NCI-H1436 (cell line): ENCODE data around the gene CRKL.
"Not testable (repeated sequence)": the region's sequence is repeated elsewhere in the genome, so short reads cannot be mapped to it uniquely, and the experiment has no call there.

Source experiments
- DNase-seq: peaks from one replicate; lab custom pipeline; 2025; lab: John Stamatoyannopoulos, UW

The CRKL gene, protein sequence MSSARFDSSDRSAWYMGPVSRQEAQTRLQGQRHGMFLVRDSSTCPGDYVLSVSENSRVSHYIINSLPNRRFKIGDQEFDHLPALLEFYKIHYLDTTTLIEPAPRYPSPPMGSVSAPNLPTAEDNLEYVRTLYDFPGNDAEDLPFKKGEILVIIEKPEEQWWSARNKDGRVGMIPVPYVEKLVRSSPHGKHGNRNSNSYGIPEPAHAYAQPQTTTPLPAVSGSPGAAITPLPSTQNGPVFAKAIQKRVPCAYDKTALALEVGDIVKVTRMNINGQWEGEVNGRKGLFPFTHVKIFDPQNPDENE

DNA sequence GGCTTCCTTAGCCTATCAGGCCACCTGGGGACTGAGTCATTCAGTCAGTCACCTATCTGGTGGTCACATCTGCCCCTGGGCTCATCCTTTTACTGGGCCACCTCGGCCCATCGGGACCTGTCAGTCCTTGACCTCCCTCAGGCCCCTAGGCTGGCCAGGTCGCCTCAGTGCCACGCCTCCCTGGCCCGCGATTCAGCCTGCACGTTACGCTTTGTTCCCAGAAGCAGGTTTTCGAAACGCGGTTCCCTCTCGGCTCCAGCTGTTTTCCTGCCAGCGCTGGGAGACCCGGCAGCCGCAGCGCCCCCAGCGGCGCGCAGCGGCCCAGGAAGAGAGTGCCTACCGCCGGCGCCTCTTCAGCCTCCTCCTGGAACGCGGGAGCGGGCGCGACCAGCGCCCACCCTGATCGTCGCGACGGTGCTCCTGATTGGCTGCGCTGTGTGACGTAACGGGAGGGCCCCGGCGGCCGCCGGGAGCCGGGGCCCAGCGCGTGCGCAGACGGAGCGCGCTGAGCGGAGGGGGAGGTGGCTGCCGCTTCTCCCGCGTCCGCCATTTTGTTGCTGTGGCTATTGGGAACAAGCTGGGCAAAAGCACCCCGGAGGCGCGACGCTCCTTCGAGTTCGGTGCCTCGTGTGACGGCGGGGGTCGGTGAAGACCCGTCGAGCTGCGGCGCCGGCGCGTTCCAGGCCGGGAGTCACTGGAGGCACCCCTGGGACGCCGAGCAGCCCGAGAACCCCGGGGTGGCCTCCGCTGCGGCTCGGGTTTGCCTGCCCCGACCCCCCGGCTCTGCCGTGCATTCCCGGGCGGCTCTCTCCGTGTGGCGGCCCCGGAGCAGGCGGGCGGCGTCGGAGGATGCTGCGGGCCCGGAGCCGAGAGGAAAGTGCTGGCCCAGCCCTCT is at the start of gene CRKL:
Gene CRKL, plus strand, starts transcription at position 492 of the 895 bp plus-strand sequence. CDS start 528 bp downstream, outside the sequence.
- DNase-seq: peak; percentile 96

DNA sequence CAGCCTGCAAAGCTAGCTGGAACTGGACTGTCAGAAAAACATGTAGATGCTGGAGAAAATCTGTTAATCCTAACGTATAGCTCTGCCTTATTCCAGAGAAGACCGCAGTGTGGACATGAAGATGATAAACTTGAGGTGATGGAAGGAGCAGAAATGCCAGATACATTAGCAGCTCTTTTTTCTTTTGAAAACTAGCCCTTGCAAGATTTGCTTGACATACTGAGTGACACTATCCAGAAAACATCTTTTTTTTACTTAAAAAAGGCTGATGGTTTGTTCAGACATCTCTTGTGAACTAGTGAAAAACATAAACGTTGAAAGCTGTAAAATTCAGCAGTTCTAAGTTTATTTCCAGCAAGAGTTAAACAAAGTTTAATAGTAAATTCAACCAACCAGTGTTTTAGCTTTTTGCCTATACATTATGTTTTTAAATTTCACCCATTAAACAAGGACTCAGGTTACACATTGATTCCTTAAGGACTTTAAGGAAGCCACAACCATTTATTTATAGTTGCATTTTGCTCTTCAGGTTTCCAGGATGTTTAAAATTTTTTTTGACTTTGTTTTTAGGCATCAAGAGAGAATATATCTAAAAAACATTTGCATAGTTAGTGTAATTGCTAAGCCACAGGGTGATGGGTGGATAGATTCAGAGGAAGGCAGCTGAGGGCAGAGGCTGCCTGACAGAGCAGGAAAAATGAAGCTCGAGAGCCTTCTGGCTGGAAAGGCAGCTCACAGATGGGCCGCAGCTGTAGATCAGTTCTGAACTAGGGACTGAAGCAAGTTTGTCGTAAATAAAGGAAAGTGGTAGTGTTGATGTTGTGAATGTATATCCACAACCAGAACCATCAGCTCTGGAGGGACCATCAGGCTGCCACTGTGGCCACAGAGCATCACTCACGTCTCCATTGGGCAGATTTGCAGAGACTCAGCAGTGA is 48.9 kb upstream of the CRKL start:
- DNase-seq: no peak

DNA sequence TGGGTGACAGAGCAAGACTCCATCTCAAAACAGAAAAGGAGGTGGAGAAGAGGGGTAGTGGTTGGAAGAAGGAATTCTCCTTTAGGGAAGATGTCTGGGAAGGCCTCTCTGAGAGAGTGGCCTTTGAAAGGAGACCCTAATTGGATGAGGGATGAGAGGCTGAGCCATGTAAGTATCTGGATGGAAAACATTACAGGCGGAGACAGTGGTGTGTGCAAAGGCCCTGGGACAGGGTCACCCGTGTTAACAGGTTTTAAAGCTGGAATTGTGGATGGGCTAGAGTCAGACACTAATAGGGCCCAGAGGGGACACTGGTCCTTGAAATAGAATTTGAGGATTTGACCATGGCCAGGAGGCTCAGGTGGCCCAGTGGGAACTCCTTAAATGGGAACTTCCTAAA is 48.0 kb upstream of the CRKL start:
- DNase-seq: no peak

DNA sequence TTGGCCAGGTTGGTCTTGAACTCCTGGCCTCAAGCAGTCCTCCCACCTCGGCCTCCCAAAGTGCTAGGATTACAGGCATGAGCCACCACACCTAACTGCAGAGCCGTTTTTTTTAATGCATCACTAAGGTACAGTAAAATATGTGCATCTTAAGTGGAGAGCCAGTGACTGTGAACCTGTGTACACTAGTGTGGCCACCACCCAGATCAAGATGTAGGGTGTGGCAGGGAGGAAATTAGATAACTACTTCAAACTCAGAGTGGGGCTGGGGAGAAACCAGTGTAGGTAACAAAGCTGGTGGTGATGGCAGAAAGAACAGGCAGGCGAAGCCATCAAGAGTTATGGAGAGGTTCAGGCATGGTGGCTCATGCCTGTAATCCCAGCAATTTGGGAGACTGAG is 44.0 kb upstream of the CRKL start:
- DNase-seq: no peak

DNA sequence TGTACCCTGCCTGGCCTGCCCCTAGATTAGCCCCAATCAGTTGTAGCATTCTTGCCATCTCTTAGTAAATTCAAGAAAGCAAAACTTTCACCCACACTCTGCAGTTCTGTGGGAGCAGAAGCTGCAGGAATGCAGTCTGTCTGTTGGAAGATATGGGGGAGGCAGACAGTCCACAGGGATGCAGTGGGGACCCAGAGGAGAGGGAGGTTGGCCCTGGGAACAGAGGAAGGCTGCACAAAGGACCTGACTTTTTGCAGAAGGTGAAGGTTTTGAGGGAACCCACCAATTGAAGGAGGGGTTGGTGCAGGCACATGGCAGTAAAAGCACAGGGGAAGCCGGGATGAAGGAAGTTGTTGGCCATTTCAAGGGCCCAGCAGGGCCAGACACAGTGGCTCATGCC is 41.9 kb upstream of the CRKL start:
- no peak for DNase-seq

DNA sequence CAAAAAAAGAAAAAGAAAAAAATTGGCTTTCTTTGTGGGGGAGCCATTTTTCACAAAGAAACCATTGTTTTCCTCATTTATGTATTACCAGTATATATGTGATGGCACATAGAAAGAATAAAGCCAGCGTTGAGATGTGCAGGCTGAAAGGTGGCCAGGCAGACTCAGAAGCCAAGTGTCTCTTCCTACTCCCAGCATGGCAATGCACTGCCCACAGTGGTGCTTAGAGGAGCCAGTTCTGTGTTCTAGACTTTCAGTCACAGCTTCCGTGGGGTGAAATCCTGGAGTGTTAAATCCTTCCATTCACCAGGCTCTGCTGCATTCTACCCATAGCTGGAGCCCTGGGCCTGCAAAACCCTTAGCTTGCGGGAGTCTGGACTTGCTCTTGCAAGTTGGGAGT is 39.5 kb upstream of the CRKL start:
- DNase-seq: no peak

DNA sequence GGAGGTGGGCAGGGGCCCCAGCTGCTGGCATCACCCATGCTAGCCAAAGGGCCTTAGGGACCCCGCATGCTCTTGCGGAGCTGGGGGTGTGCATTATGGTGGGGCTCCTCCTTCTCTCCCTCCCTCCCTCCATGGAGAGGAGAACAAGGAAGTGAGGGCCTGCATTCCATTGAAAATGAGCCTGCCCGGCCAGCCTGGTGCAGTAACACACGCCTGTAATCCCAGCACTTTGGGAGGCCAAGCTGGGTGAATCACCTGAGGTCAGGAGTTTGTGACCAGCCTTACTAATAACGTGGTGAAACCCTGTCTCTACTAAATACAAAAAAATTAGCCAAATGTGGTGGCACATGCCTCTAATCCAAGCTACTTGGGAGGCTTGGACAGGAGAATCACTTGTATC is 36.0 kb upstream of the CRKL start:
- DNase-seq: no peak

DNA sequence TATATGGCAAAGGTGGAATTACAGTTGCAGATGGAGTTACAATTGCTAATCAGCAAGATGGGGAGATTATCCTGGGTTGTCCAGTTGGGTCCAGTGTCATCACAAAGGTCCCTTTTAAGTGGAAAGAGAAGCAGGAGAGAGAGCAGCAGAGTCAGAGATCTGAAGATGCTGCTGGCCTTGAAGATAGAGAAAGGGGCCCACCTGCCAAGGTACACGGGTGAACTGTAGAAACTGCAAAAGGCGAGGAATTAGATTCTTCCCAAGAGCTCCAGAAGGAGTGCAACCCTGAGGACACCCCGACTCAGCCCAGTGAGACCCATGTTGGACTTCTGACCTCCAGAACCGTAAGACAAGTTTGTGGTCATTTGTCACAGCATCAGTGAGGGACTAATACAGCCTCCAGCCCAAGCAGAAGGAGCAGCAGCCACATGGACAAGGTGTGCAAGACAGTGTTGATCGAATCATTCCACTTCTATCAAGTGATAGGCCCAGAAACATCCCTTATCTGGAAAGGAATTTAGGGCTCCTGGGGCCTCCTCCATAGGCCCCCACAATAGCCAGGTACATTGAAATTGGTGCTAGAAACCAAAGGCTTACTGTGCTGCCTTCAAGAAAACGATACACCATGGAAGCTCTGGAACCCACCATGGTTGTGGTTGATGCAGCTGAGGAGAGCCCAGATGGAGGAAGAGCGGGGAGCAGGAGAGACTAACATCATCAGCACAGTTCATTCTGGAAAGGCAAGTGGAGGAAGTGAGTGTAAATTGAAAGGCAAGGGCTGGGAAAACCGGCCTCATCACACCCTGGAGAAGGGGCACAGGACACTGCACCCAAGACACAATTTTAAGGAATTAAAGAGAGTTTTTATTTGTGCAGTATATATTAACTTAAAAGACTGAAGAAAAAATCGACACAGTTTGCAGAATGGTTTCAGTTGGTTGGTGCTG is 35.1 kb upstream of the CRKL start:
- no peak for DNase-seq

DNA sequence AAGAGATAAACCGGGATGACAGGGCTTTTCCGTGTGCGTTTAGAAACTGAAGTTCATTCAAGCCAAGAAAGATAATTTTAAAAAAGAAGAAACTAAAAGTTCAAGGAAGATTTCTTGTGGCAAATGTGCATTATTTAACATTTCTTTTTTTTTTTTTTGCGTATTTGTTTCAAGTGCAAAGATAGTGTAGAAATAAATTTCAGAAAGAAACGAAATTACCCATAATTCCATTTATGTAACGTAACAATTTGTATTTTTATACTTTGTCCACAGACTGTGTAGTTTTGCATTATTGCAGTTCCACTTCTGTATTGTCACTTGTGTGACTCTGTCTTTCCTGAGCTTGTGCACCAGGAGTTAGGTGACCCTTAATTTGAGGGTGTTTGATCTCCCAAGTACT is 34.4 kb upstream of the CRKL start:
- no peak for DNase-seq

DNA sequence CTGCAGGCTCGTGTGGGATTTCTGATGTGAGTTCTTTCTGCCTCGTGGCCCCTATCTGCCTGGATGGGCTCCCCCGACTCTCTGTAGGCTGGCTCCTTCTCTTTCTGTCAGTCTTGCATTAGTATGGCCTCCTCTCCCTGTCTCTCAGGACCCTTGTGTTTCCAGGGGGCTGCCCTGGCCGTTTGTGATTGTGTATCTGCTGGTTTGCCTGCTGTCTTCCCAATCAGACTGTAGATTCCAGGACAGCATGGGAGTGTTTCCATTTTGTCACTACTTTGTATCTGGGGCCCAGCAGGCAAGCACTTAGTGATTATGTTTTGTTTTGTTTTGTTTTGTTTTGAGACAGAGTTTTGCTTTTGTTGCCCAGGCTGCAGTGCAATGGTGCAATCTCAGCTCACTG is 32.8 kb upstream of the CRKL start:
- no peak for DNase-seq

DNA sequence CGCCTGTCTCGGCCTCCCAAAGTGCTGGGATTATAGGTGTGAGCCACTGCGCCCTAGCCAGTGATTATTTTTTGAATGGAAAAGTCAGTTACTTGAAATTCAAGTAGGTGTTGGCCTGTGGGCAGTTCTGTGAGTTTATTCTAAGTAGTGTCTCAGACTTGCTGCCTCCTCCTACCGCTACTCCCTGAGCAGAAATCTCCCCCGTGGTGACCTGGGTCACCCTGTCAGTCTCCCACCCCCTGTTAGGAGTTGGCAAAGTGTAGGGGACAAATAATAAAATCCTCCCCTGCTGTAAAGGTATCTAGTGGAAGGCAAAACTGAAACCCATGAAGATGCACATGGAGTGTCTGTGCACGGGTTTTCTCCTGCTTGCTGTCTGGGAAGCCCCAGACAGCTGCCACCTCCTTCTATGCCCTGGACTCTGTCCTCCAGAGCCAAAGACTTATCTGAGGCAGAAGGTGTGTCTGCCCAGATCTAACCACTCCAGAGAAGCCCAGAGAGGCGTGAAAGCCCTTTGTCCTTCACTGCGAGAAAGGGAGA is 32.1 kb upstream of the CRKL start:
- DNase-seq: no peak

DNA sequence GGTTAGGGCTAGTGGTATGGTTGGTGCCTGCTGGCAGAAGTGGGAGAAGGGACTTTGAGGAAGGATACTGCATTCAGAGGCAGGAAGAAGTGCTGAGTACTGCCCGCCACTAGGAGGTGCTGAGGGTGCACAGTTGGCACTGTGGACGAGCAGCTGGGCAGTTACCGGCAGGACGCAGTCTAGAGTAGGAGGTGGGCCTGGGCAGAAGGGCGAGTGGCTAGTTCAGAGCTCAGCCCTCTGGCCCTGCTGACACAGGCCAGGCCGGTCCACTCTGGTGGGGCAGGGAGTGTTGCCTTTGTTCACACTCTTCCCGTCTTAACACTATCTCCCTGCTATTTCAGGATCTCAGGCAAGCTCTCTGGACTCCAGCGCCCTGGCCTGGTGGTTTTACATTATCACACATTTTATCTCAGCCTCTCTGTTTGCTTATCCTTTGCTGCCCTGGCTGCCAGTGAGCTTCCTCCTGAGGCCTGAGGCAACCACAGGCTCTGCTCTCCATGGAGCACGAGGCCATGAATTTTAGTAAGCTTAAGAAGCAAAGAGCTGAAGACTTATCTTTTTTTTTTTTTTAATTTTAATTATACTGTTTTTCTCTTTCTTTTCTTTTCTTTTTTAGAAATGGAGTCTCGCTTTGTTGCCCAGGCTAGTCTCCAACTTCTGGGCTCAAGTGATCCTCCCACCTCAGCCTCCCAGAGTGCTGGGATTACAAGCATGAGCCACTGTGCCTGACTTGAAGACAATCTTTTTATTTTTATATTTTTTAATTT is 31.5 kb upstream of the CRKL start:
- DNase-seq: peak; percentile 15

DNA sequence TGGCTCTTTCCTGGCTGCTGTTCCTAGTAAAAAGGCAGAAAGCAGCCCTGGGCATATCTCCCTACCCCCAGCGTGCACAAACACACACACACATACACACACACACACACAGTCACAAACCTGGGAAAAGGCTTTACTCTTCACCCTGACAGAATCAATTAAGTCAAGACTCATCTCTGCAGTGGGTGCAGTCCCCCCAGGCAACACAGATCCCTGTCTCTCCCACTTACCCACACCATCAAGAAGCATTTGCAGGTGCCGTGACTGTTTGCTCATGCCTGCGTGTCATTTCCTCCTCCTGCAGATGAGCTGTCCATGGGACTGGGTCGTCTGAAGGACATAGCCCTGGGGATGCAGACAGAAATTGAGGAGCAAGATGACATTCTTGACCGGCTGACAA is 29.8 kb upstream of the CRKL start:
- no peak for DNase-seq

DNA sequence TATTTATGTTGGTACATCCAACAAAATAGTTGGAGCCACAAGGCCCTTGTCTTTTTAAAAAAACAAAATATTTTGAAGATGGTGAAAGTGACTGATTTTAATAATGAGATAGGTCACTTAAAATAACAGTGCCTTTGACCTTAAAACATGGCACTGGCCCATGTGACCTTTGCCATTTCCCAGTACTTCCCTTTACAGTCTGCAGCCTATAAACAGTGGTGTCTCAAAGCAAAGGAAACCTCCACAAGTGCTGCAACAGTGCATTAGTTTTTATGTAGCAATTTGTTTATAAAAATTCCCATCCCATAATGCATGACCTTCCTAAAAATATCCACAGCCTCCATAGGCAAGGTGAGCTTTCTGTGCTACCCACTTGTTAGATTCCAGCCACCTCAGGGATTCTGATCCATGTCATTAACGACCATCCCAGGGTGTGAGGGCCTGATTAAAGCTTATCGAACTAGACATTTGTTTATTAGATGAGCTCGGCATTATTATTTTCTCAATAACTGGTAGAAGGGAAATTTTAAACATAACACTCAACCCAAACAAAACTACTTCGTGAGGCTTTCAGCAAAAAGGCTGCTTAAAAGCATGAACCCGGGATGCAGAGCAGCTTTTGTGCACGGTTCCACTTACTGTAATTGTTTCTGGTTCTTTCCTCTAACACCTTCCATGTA is 28.0 kb upstream of the CRKL start:
- no peak for DNase-seq

DNA sequence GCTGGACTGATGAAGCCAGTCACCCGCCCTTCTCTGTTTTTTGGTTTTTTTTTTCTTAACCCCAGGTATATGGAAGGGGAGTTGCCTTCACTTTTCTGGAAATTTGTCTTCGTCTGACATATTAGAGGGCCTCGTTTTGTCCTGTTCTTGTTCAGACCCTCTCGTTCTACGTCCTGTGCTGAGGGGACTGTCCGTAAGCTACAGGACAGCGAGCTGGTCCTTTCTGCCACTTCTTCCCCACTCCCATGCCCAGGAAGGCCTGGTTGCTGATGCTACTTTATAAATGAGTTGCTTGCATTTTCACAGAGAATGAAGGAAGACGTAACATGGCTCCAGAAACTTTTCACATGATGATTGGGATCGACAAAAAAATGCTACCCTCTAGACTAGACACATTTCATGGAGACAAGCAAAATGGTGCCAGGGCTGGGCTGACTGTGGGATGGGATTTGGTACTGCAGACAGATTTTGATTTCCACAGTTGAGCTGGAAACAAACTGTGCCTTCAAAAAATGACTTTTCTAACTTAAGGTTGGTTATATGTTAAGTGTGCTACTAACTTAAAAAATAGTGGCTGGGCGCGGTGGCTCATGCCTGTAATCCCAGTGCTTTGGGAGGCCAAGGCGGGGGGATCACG is 27.2 kb upstream of the CRKL start:
- DNase-seq: no peak

DNA sequence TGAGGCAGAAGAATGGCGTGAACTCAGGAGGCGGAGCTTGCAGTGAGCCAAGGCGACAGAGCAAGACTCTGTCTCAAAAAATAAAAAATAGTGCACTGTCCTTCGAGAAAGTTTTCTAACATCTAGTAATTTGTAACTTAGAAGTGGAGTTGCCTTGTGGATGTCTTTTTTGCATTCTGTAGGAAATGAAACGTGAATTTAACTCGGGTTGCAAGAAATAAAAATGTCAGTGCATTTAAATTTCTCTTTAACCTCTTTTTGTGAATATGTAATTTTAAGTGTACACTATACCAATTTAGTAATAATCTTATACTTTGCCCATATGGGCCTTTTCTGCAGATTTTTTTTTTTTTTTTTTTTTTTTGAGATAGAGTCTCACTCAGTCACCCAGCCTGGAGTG is 26.2 kb upstream of the CRKL start:
- no peak for DNase-seq

DNA sequence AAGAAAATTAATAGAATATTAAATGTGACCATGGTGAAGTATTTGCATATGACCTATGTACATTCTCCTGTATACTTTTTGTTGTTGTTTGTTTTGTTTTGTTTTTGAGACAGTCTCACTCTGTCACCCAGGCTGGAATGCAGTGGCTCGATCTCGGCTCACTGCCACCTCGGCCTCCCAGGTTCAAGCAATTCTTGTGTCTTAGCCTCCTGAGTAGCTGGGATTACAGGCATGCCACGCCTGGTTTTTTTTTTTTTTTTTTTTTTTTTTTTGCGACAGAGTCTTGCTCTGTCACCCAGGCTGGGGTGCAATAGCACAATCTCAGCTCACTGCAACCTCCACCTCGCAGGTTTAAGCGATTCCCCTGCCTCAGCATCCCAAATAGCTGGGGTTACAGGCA is 19.5 kb upstream of the CRKL start:
- DNase-seq: not testable (repeated sequence)

DNA sequence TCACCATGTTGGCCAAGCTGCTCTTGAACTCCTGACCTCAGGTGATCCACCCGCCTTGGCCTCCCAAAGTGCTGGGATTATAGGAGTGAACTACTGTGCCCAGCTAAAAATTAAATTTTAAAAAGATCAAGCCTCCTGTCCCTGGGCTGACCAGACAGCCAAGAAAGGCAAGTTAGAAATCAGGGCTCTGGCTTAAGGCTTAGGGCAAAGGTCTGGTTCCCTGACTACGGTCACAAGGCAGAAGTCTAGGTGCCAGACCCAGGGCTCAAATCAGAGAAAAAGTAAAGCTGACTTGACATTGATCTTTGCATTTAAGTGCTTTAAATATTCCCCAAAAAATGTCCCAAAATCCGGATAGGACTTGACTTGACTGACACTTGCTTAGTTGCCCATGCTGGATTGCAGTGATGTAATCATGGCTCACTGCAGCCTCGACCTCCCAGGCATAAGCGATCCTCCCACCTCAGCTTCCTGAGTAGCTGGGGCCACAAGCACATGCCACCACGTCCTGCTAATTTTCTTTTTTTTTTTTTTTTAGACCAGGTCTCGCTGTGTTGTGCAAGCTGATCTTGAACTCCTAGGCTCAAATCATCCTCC is 17.3 kb upstream of the CRKL start:
- DNase-seq: no peak
